Natural killer cell (primary cell): ENCODE data around the gene NPEPL1. TPM values are rescaled to one million over a fixed set of nuclear protein-coding genes. Genes with fewer than 3 reads are reported as not detected.

ENCODE experiments used
- ATAC-seq, 3 donors: fragments of 150-1000 bp in 2 of 3; fragments of 200-7000 bp in 1 of 3; cut with Tn5 transposase; 1 replicate in 1 of 3; 2 replicates in 2 of 3; pipeline ENCODE4 v1.10.0; 2021; ENCODE audit warnings: mild to moderate bottlenecking in 2 of 3, moderate library complexity in 2 of 3
- DNase-seq, 2 donors: peaks; one replicate each; pipeline versions ENCODE4 v3.0.0 to v3.0.0-alpha.2; 2013 to 2021; ENCODE audit warnings: mixed read lengths in 1 of 2
- H3K27ac ChIP-seq: one replicate; pipeline ENCODE4 v1.5.1; 2013; ENCODE audit warnings: mild to moderate bottlenecking, low read length
- H3K27me3 ChIP-seq: one replicate; pipeline ENCODE4 v1.6.1; 2013; ENCODE audit warnings: low read length; ENCODE audit not compliant: control insufficient read depth, insufficient read depth
- H3K36me3 ChIP-seq: one replicate; pipeline ENCODE4 v1.6.1; 2013; ENCODE audit warnings: low read length; ENCODE audit not compliant: control insufficient read depth, insufficient read depth
- H3K4me1 ChIP-seq: one replicate; pipeline ENCODE4 v1.6.1; 2013; ENCODE audit warnings: low read length; ENCODE audit not compliant: control insufficient read depth, insufficient read depth
- H3K4me3 ChIP-seq: one replicate; pipeline ENCODE4 v1.5.1; 2013; ENCODE audit warnings: low read length
- H3K9me3 ChIP-seq: one replicate; pipeline ENCODE4 v1.6.1; 2013; ENCODE audit warnings: low read length; ENCODE audit not compliant: control insufficient read depth, insufficient read depth
- H3K27ac Mint-ChIP-seq, 2 donors: one replicate each; pipeline ENCODE4 v1.8.0; 2022; ENCODE audit warnings: mild to moderate bottlenecking in 2 of 2, mixed read lengths in 2 of 2, moderate library complexity in 1 of 2
- H3K27me3 Mint-ChIP-seq, 2 donors: one replicate each; pipeline ENCODE4 v1.8.0; 2022; ENCODE audit warnings: low read depth in 2 of 2, mixed read lengths in 2 of 2
- H3K36me3 Mint-ChIP-seq: one replicate; pipeline ENCODE4 v1.8.0; 2022; ENCODE audit warnings: mixed read lengths
- H3K4me1 Mint-ChIP-seq, 2 donors: one replicate each; pipeline ENCODE4 v1.8.0; 2022; ENCODE audit warnings: mixed read lengths in 2 of 2
- H3K4me3 Mint-ChIP-seq: one replicate; pipeline ENCODE4 v1.8.0; 2022; ENCODE audit warnings: mild to moderate bottlenecking, moderate library complexity, mixed read lengths
- H3K9me3 Mint-ChIP-seq, 2 donors: one replicate each; pipeline ENCODE4 v1.8.0; 2022; ENCODE audit warnings: mixed read lengths in 2 of 2
- CTCF ChIP-seq: fragments of 200-600 bp; IDR thresholded peaks from one replicate; pipeline ENCODE4 v1.8.0; 2022; ENCODE audit warnings: antibody characterized with exemption
- WGBS: methylation state at CpG from one replicate; pipeline ENCODE4 v1.1.7; 2013; ENCODE audit warnings: missing lambda C conversion rate; ENCODE audit not compliant: insufficient coverage; 5-methylcytosine and 5-hydroxymethylcytosine counted together
- intact Hi-C: fragments of 100-400 bp; cut with micrococcal nuclease; formaldehyde crosslinking; loops from one replicate; pipeline ENCODE4 v1.14.2; 2022
- total RNA-seq, 4 donors: library from RNA; stranded (reverse); fragments of 120-200 nt in 1 of 4; gene quantifications; one replicate each; pipeline versions ENCODE4 v1.2.3 to v1.2.4, GENCODE V29; 2013 to 2022

Gene NPEPL1
- total RNA-seq, 3 donors from 2014 or later (not counting 1 experiment from before 2014, with no cell fraction given), result 66.0 to 83.7 (median 68.4) TPM

DNA sequence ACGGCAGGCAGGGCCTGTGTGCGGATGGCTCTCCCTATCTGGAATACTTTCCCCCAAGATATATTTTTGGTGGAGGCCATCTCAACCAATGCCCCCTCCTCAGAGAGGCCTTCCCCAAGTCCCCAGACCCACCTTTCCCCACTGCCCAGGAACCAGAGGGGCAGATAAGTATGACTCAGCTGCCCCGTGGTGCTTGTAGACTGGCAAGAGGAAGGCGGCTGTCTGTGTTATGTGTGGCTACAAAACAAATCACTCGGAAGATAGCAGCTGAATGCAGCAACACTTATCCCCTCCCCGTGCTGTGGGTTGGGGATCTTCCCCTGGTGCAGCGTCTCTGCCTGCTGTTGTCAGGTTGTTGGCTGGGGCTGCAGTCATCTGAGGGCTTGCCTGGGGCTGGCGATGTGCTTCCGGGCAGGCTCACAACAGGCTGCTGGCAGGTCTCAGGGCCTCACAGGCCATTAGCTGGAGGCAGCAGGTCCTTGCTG lies 7.1 kb downstream of the NPEPL1 start:
- 92% methylated on average over 9 of the region's 9 CpGs for WGBS
- peak overlapping the region; percentile 70 to 84 for H3K27ac Mint-ChIP-seq
- no peak for TF ChIP-seq CTCF

GRCh38 chr20:58700121-58700821 lies 7.7 kb downstream of the NPEPL1 start:
- peak in 2 of 3 donors; percentile 48 to 52 for ATAC-seq
- H3K36me3 Mint-ChIP-seq, result no peaks in the 10 kb centered on the region
- Histone ChIP-seq H3K4me1 (no peaks in the 10 kb centered on the region), H3K36me3 (peaks cover 39% of the 10 kb centered on the region), H3K9me3 (no peaks in the 10 kb centered on the region), H3K27me3 (no peaks in the 10 kb centered on the region), H3K27ac (no peak overlapping the region), H3K4me3 (no peak overlapping the region)
- intact Hi-C loops, result no loop called here
- 79% methylated on average over 11 of the region's 11 CpGs for WGBS
- H3K27me3 Mint-ChIP-seq, result no peaks in the 10 kb centered on the region
- no peak for DNase-seq
- H3K4me3 Mint-ChIP-seq, result no peak overlapping the region
- H3K27ac Mint-ChIP-seq, result peak overlapping the region; percentile 70 to 84
- peaks cover 16 to 19% of the 10 kb centered on the region in 2 donors for H3K4me1 Mint-ChIP-seq
- H3K9me3 Mint-ChIP-seq, result no peaks in the 10 kb centered on the region
- no peak for TF ChIP-seq CTCF

More for the DNA sequence above, 7.1 kb downstream of the NPEPL1 start:
- H3K4me3 ChIP-seq, result no peak overlapping the region
- Mint-ChIP-seq H3K9me3 (no peaks in the 10 kb centered on the region), H3K4me3 (no peak overlapping the region), H3K36me3 (no peaks in the 10 kb centered on the region), H3K27me3 (no peaks in the 10 kb centered on the region), H3K4me1 (peaks cover 16 to 19% of the 10 kb centered on the region in 2 donors)
- H3K27me3 ChIP-seq, result no peaks in the 10 kb centered on the region
- no peak overlapping the region for H3K27ac ChIP-seq
- H3K4me1 ChIP-seq, result peaks cover 2% of the 10 kb centered on the region
- no peaks in the 10 kb centered on the region for H3K9me3 ChIP-seq
- DNase-seq, result no peak
- peak in 1 of 3 donors; percentile 25 for ATAC-seq
- peaks cover 40% of the 10 kb centered on the region for H3K36me3 ChIP-seq
- intact Hi-C loops, result loop anchor here (10.0 kb wide), 1 partner anchor 465 kb away; no protein-coding TSS in a partner anchor

DNA sequence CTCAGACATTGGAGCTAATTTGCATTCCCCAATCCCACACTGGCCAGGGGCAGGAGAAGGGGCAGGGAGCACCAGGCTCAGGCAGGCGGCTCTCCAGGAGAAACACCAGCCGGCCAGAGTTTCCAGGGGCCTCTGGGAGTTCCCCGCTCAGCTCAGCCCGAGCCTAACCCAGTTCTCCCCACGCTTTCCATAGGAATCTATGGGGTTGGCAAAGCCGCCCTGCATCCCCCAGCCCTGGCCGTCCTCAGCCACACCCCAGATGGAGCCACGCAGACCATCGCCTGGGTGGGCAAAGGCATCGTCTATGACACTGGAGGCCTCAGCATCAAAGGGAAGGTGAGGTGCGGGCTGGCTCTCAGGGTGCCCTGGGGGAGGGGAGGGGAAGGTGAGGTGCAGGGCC lies 8.2 kb downstream of the NPEPL1 start:
- ATAC-seq (no peak), DNase-seq (no peak)
- Mint-ChIP-seq H3K4me3 (no peak overlapping the region), H3K27me3 (no peaks in the 10 kb centered on the region), H3K4me1 (peaks cover 16 to 19% of the 10 kb centered on the region in 2 donors), H3K36me3 (no peaks in the 10 kb centered on the region), H3K27ac (peak overlapping the region; percentile 70 to 84), H3K9me3 (no peaks in the 10 kb centered on the region)
- no peak for TF ChIP-seq CTCF
- Histone ChIP-seq H3K9me3 (no peaks in the 10 kb centered on the region), H3K27ac (no peak overlapping the region), H3K4me1 (no peaks in the 10 kb centered on the region), H3K27me3 (no peaks in the 10 kb centered on the region), H3K4me3 (no peak overlapping the region), H3K36me3 (peaks cover 34% of the 10 kb centered on the region)
- 97% methylated on average over 11 of the region's 11 CpGs for WGBS
- intact Hi-C loops, result no loop called here
